Neural progenitor cell (in vitro differentiated cells): Measurements from ENCODE around the gene LRFN5. TPM values are rescaled to one million over a fixed set of nuclear protein-coding genes. Genes with fewer than 3 reads are reported as not detected.

ENCODE experiments used
- DNase-seq: peaks from one replicate; pipeline ENCODE4 v3.0.0-alpha.2; 2016; ENCODE audit warnings: low spot score
- H2AFZ ChIP-seq: fragments of 200-600 bp; sonication (generic); replicated peaks from 2 replicates; pipeline ENCODE4 v1.6.1; 2016; ENCODE audit warnings: antibody characterized with exemption
- H3F3A ChIP-seq: fragments of 200-600 bp; sonication (generic); 2 replicates; pipeline ENCODE4 v1.6.1; 2016; ENCODE audit warnings: antibody characterized with exemption, low read depth
- H3K27ac ChIP-seq: fragments of 200-600 bp; sonication (generic); 2 replicates; pipeline ENCODE4 v1.5.1; 2016; ENCODE audit warnings: mild to moderate bottlenecking
- H3K27me3 ChIP-seq: fragments of 200-600 bp; sonication (generic); 2 replicates; pipeline ENCODE4 v1.6.1; 2016; ENCODE audit warnings: mild to moderate bottlenecking, moderate library complexity
- H3K36me3 ChIP-seq: fragments of 200-600 bp; sonication (generic); 2 replicates; pipeline ENCODE4 v1.5.1; 2016
- H3K4me1 ChIP-seq: fragments of 200-600 bp; sonication (generic); 2 replicates; pipeline ENCODE4 v1.6.1; 2016; ENCODE audit warnings: mixed run types
- H3K4me2 ChIP-seq: fragments of 200-600 bp; sonication (generic); 2 replicates; pipeline ENCODE4 v1.6.1; 2016
- H3K4me3 ChIP-seq: fragments of 200-600 bp; sonication (generic); 2 replicates; pipeline ENCODE4 v1.5.1; 2016
- H3K79me2 ChIP-seq: fragments of 200-600 bp; sonication (generic); 2 replicates; pipeline ENCODE4 v1.6.1; 2016; ENCODE audit warnings: low read depth
- H3K9ac ChIP-seq: fragments of 200-600 bp; sonication (generic); 2 replicates; pipeline ENCODE4 v1.6.1; 2016
- H3K9me3 ChIP-seq: fragments of 200-600 bp; sonication (generic); 2 replicates; pipeline ENCODE4 v1.5.1; 2016; ENCODE audit warnings: low read depth
- H4K20me1 ChIP-seq: fragments of 200-600 bp; sonication (generic); 2 replicates; pipeline ENCODE4 v1.6.1; 2016; ENCODE audit warnings: low read depth
- H3K27ac Mint-ChIP-seq: 3 replicates; pipeline ENCODE4 v1.8.0; 2021; ENCODE audit warnings: mixed read lengths
- H3K27me3 Mint-ChIP-seq: 2 replicates; pipeline ENCODE4 v1.8.0; 2022; ENCODE audit warnings: low read depth, mild to moderate bottlenecking, inconsistent platforms, moderate library complexity, mixed read lengths; ENCODE audit not compliant: insufficient read depth
- H3K36me3 Mint-ChIP-seq: 3 replicates; pipeline ENCODE4 v1.8.0; 2021; ENCODE audit warnings: mixed read lengths
- H3K4me1 Mint-ChIP-seq: 3 replicates; pipeline ENCODE4 v1.8.0; 2021; ENCODE audit warnings: mixed read lengths
- H3K4me3 Mint-ChIP-seq: 3 replicates; pipeline ENCODE4 v1.8.0; 2021; ENCODE audit warnings: mild to moderate bottlenecking, moderate library complexity, mixed read lengths
- H3K9me3 Mint-ChIP-seq: 3 replicates; pipeline ENCODE4 v1.8.0; 2020; ENCODE audit warnings: mixed read lengths
- CTCF ChIP-seq: fragments of 200-600 bp; sonication (generic); IDR thresholded peaks from 2 replicates; pipeline ENCODE4 v1.5.1; 2017; ENCODE audit warnings: antibody characterized with exemption, mild to moderate bottlenecking
- EZH2 ChIP-seq: fragments of 200-600 bp; sonication (generic); IDR thresholded peaks from 2 replicates; pipeline ENCODE4 v1.6.1; 2017; ENCODE audit warnings: antibody characterized with exemption, mild to moderate bottlenecking, moderate library complexity
- EZH2phosphoT487 ChIP-seq: fragments of 200-600 bp; sonication (generic); IDR thresholded peaks from 2 replicates; pipeline ENCODE4 v1.6.1; 2017; ENCODE audit warnings: antibody characterized with exemption
- total RNA-seq: library from RNA; depleted of rRNA; stranded (reverse); fragments of >200 nt; gene quantifications from 2 replicates; pipeline ENCODE4 v1.2.3, GENCODE V29; 2015; ENCODE audit warnings: low replicate concordance

Gene LRFN5
- total RNA-seq, 1 donor from 2014 or later, result 0.49 TPM

GRCh38 chr14:41629876-41630275 is 23.2 kb downstream of the LRFN5 start:
- Mint-ChIP-seq H3K36me3 (no peaks in the 10 kb centered on the region), H3K27ac (no peak overlapping the region), H3K4me3 (no peak overlapping the region), H3K9me3 (no peaks in the 10 kb centered on the region), H3K4me1 (no peaks in the 10 kb centered on the region), H3K27me3 (no peaks in the 10 kb centered on the region)
- DNase-seq, result no peak
- no peak overlapping the region for H3K4me2 ChIP-seq
- H3K9ac ChIP-seq, result no peak overlapping the region
- no peak overlapping the region for H3K27ac ChIP-seq
- no peak overlapping the region for H2AFZ ChIP-seq
- no peaks in the 10 kb centered on the region for H3K79me2 ChIP-seq
- no peaks in the 10 kb centered on the region for H3K36me3 ChIP-seq
- H3K4me1 ChIP-seq, result no peaks in the 10 kb centered on the region
- no peaks in the 10 kb centered on the region for H3K27me3 ChIP-seq
- TF ChIP-seq CTCF, result no peak
- no peak for TF ChIP-seq EZH2
- no peak for TF ChIP-seq EZH2phosphoT487
- no peaks in the 10 kb centered on the region for H4K20me1 ChIP-seq
- no peaks in the 10 kb centered on the region for H3K9me3 ChIP-seq
- H3K4me3 ChIP-seq, result no peak overlapping the region
- no peaks in the 10 kb centered on the region for H3F3A ChIP-seq

- no peaks in the 10 kb centered on the region for H3F3A ChIP-seq
- H3K4me1 Mint-ChIP-seq, result no peaks in the 10 kb centered on the region
- no peak overlapping the region for H3K27ac ChIP-seq
- H2AFZ ChIP-seq, result no peak overlapping the region
- H3K4me3 ChIP-seq, result no peak overlapping the region
- TF ChIP-seq EZH2, result no peak
- no peak for TF ChIP-seq EZH2phosphoT487
- no peak for TF ChIP-seq CTCF
- H3K9me3 Mint-ChIP-seq, result no peaks in the 10 kb centered on the region
- H3K27me3 Mint-ChIP-seq, result no peaks in the 10 kb centered on the region
- no peak overlapping the region for H3K9ac ChIP-seq
- no peaks in the 10 kb centered on the region for H4K20me1 ChIP-seq
- DNase-seq, result no peak
- H3K9me3 ChIP-seq, result no peaks in the 10 kb centered on the region
- H3K27ac Mint-ChIP-seq, result no peak overlapping the region
- no peaks in the 10 kb centered on the region for H3K79me2 ChIP-seq
- H3K4me2 ChIP-seq, result no peak overlapping the region
- no peaks in the 10 kb centered on the region for H3K4me1 ChIP-seq
- no peak overlapping the region for H3K4me3 Mint-ChIP-seq
- no peaks in the 10 kb centered on the region for H3K36me3 Mint-ChIP-seq
- H3K27me3 ChIP-seq, result no peaks in the 10 kb centered on the region
- H3K36me3 ChIP-seq, result no peaks in the 10 kb centered on the region
These were observed 27.6 kb downstream of the LRFN5 start for GRCh38 chr14:41634286-41634685.

GRCh38 chr14:41636492-41637392 is 30.1 kb downstream of the LRFN5 start:
- no peaks in the 10 kb centered on the region for H4K20me1 ChIP-seq
- H3K9ac ChIP-seq, result no peak overlapping the region
- no peak overlapping the region for H3K4me3 ChIP-seq
- H3F3A ChIP-seq, result no peaks in the 10 kb centered on the region
- Mint-ChIP-seq H3K36me3 (no peaks in the 10 kb centered on the region), H3K9me3 (no peaks in the 10 kb centered on the region), H3K4me1 (no peaks in the 10 kb centered on the region), H3K27ac (no peak overlapping the region), H3K4me3 (no peak overlapping the region), H3K27me3 (no peaks in the 10 kb centered on the region)
- TF ChIP-seq EZH2 (no peak), EZH2phosphoT487 (no peak), CTCF (no peak)
- no peaks in the 10 kb centered on the region for H3K36me3 ChIP-seq
- no peak overlapping the region for H3K27ac ChIP-seq
- no peak overlapping the region for H2AFZ ChIP-seq
- DNase-seq, result no peak
- no peaks in the 10 kb centered on the region for H3K4me1 ChIP-seq
- H3K4me2 ChIP-seq, result no peak overlapping the region
- H3K27me3 ChIP-seq, result no peaks in the 10 kb centered on the region
- H3K79me2 ChIP-seq, result no peaks in the 10 kb centered on the region
- no peaks in the 10 kb centered on the region for H3K9me3 ChIP-seq
